ENCODE measurements around the gene COQ3. TPM values are rescaled to one million over a fixed set of nuclear protein-coding genes. Genes with fewer than 3 reads are reported as not detected.

COQ3 gene
- total RNA-seq, 2 donors from 2014 or later: 4.0 to 6.8 TPM

- TF ChIP-seq, protein P1, sequence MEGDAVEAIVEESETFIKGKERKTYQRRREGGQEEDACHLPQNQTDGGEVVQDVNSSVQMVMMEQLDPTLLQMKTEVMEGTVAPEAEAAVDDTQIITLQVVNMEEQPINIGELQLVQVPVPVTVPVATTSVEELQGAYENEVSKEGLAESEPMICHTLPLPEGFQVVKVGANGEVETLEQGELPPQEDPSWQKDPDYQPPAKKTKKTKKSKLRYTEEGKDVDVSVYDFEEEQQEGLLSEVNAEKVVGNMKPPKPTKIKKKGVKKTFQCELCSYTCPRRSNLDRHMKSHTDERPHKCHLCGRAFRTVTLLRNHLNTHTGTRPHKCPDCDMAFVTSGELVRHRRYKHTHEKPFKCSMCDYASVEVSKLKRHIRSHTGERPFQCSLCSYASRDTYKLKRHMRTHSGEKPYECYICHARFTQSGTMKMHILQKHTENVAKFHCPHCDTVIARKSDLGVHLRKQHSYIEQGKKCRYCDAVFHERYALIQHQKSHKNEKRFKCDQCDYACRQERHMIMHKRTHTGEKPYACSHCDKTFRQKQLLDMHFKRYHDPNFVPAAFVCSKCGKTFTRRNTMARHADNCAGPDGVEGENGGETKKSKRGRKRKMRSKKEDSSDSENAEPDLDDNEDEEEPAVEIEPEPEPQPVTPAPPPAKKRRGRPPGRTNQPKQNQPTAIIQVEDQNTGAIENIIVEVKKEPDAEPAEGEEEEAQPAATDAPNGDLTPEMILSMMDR (IDR thresholded peaks at IDR 0.05): no peak
- TF ChIP-seq POLR2AphosphoS5 (IDR thresholded peaks at IDR 0.05): no peak
- TF ChIP-seq POLR2A (IDR thresholded peaks at IDR 0.05): no peak
- peak overlapping the region; percentile 56 to 79 for H3K4me3 ChIP-seq
- intact Hi-C loops (cut with DNase I): no loop called here
- no peaks in the 10 kb centered on the region for H3K9me3 ChIP-seq
- DNase-seq (ENCODE audit: low spot score): no peak
- no peaks in the 10 kb centered on the region for H3K4me1 ChIP-seq (replicated peaks)
- H3K36me3 ChIP-seq: no peaks in the 10 kb centered on the region
- 34% methylated on average over 25 of the region's 25 CpGs for WGBS
- peak overlapping the region; percentile 74 to 85 for H3K27ac ChIP-seq
- H3K27me3 ChIP-seq (replicated peaks; ENCODE audit: insufficient read depth): no peaks in the 10 kb centered on the region
These were observed 45.5 kb downstream of the COQ3 start for GRCh38 chr6:99348288-99349170.

GRCh38 chr6:99347804-99348203, 46.2 kb downstream of the COQ3 start:
- no peaks in the 10 kb centered on the region for H3K36me3 ChIP-seq
- H3K4me3 ChIP-seq: no peak overlapping the region
- no peaks in the 10 kb centered on the region for H3K9me3 ChIP-seq
- no peaks in the 10 kb centered on the region for H3K27me3 ChIP-seq (replicated peaks; ENCODE audit: insufficient read depth)
- peak overlapping the region in 1 of 2 donors; percentile 13 for H3K27ac ChIP-seq
- TF ChIP-seq, protein P1 (IDR thresholded peaks at IDR 0.05): no peak
- TF ChIP-seq POLR2AphosphoS5 (IDR thresholded peaks at IDR 0.05): no peak
- TF ChIP-seq POLR2A (IDR thresholded peaks at IDR 0.05): no peak
- DNase-seq (ENCODE audit: low spot score): no peak
- WGBS: 72% methylated on average over 1 of the region's 1 CpG
- intact Hi-C loops (cut with DNase I): no loop called here
- no peaks in the 10 kb centered on the region for H3K4me1 ChIP-seq (replicated peaks)

DNA sequence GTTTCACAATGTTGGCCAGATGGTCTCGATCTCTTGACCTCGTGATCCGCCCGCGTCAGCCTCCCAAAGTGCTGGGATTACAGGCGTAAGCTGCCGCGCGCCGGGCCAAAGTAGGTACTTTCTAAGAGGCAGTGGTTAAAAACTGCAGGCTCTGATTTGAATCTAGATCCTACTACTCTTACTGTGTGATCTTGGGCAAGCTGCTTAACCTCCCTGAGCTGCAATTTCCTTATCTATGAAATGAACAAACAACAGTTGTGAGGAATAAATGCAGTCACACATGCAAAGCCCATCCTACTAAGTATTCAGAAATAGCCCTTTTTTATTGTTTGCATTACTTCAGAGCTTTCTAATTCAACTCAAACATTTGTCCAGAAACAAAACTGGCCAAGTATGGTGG, 47.4 kb downstream of the COQ3 start:
- over 99% methylated on average over 10 of the region's 10 CpGs for WGBS
- Histone ChIP-seq H3K9me3 (no peaks in the 10 kb centered on the region), H3K36me3 (no peaks in the 10 kb centered on the region), H3K27ac (no peak overlapping the region), H3K4me3 (no peak overlapping the region), H3K4me1 (replicated peaks) (no peaks in the 10 kb centered on the region), H3K27me3 (replicated peaks; ENCODE audit: insufficient read depth) (no peaks in the 10 kb centered on the region)
- intact Hi-C loops (cut with DNase I): no loop called here
- TF ChIP-seq POLR2A (IDR thresholded peaks at IDR 0.05) (no peak), POLR2AphosphoS5 (IDR thresholded peaks at IDR 0.05) (no peak)
- TF ChIP-seq, protein P1 (IDR thresholded peaks at IDR 0.05): no peak
- DNase-seq (ENCODE audit: low spot score): no peak

DNA sequence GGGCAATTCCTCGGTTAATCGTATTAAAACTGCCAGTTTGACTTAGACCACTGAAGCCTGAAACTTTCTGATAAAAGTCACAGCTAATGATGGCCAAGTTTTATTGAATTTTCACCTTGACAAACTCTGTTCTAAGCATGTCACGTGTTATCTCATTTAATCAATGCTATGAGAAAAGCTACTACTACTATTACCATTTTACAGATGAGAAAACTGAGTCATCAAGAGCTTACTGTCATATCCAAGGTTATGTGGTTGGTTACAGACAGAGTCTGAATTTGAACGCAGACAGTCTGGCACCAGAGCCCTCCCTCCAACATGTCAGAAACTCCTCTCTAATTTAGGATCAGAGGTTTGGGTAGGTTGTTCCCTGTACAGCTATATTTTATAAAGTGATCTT, 48.8 kb downstream of the COQ3 start:
- Histone ChIP-seq H3K4me3 (no peak overlapping the region), H3K4me1 (replicated peaks) (no peaks in the 10 kb centered on the region), H3K27me3 (replicated peaks; ENCODE audit: insufficient read depth) (no peaks in the 10 kb centered on the region), H3K9me3 (no peaks in the 10 kb centered on the region), H3K27ac (no peak overlapping the region), H3K36me3 (no peaks in the 10 kb centered on the region)
- intact Hi-C loops (cut with DNase I): no loop called here
- TF ChIP-seq, protein P1 (IDR thresholded peaks at IDR 0.05): no peak
- no peak for TF ChIP-seq POLR2AphosphoS5 (IDR thresholded peaks at IDR 0.05)
- no peak for TF ChIP-seq POLR2A (IDR thresholded peaks at IDR 0.05)
- WGBS: 92% methylated on average over 4 of the region's 4 CpGs
- DNase-seq (ENCODE audit: low spot score): no peak

DNA sequence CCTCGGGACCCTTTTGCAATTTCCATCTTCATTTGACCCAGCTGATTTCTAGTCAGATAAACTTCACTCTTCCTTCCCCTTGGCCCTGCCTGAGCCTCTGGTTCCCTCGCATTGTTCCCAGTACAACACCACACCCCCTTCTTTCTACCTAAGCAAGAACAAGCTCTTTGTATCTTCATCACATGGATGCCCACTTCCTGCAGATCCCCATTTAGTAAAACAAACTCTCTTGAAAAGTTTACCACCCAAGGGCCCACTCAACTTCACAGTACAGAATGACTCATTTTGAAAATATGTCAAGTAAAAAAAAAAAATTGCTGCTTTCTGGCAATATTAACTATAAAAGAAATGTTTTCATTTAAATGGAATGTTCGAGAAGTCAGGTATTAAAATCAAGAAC, 49.7 kb downstream of the COQ3 start:
- TF ChIP-seq, protein P1 (IDR thresholded peaks at IDR 0.05): no peak
- TF ChIP-seq POLR2AphosphoS5 (IDR thresholded peaks at IDR 0.05) (no peak), POLR2A (IDR thresholded peaks at IDR 0.05) (no peak)
- Histone ChIP-seq H3K4me3 (no peak overlapping the region), H3K9me3 (no peaks in the 10 kb centered on the region), H3K27ac (no peak overlapping the region), H3K4me1 (replicated peaks) (no peaks in the 10 kb centered on the region), H3K27me3 (replicated peaks; ENCODE audit: insufficient read depth) (no peaks in the 10 kb centered on the region), H3K36me3 (no peaks in the 10 kb centered on the region)
- no peak for DNase-seq (ENCODE audit: low spot score)
- intact Hi-C loops (cut with DNase I): no loop called here
- WGBS: 41% methylated on average over 3 of the region's 3 CpGs
